Panc1 (cell line): Measurements from ENCODE around the gene POU2AF1. TPM values are rescaled to one million over a fixed set of nuclear protein-coding genes. Genes with fewer than 3 reads are reported as not detected.

Experiments used
- ATAC-seq: fragments of 200-7000 bp; cut with Tn5 transposase; 2 replicates; pipeline ENCODE4 v1.9.1; 2020; ENCODE audit warnings: mild to moderate bottlenecking, moderate library complexity
- BruUV-seq: library from RNA; stranded (reverse); fragments of 400-500 nt; replicated peaks from 2 replicates; lab custom pipeline; 2021; lab: Mats Ljungman, UMichigan
- CTCF ChIA-PET: fragments of 300-600 bp; sonication (Branson Sonifier 250); formaldehyde crosslinking; loops from one replicate; lab custom pipeline; 2022; ENCODE audit warnings: antibody characterized with exemption; lab: Charles Lee
- POLR2A ChIA-PET: fragments of 300-600 bp; sonication (Branson Sonifier 250); formaldehyde crosslinking; loops from one replicate; lab custom pipeline; 2022; ENCODE audit warnings: antibody characterized with exemption; lab: Charles Lee
- DNase-seq: peaks from one replicate; pipeline ENCODE4 v3.0.0-alpha.2; 2010; ENCODE audit warnings: low read depth, low spot score
- H3K27ac ChIP-seq: 2 replicates; pipeline ENCODE4 v1.5.1; 2011; ENCODE audit warnings: mild to moderate bottlenecking, low read length, inconsistent platforms
- H3K27me3 ChIP-seq: fragments of 200-500 bp; sonication (Bioruptor generic); 2 replicates; pipeline ENCODE4 v1.6.0; 2014; ENCODE audit warnings: low read length, inconsistent platforms; ENCODE audit not compliant: control insufficient read depth, insufficient read depth
- H3K36me3 ChIP-seq: fragments of 200-500 bp; sonication (Bioruptor generic); 2 replicates; pipeline ENCODE4 v1.5.1; 2014; ENCODE audit warnings: inconsistent platforms, mild to moderate bottlenecking, low read length, moderate library complexity; ENCODE audit not compliant: control insufficient read depth, insufficient read depth
- H3K4me1 ChIP-seq: 2 replicates; pipeline ENCODE4 v1.5.1; 2011; ENCODE audit warnings: inconsistent platforms, mild to moderate bottlenecking, low read length, moderate library complexity; ENCODE audit not compliant: control insufficient read depth, insufficient read depth
- H3K4me3 ChIP-seq, 2 experiments: 2 replicates each; pipeline ENCODE4 v1.5.1; 2011 to 2012; ENCODE audit warnings: low read depth in 2 of 2, low read length in 2 of 2, mild to moderate bottlenecking in 2 of 2, inconsistent platforms in 1 of 2, moderate library complexity in 1 of 2
- H3K9me3 ChIP-seq: fragments of 200-500 bp; sonication (Bioruptor generic); 2 replicates; pipeline ENCODE4 v1.5.1; 2014; ENCODE audit warnings: low read depth, mild to moderate bottlenecking, inconsistent platforms, low read length, moderate library complexity; ENCODE audit not compliant: control insufficient read depth, insufficient read depth
- POLR2AphosphoS5 ChIP-seq: IDR thresholded peaks from 2 replicates; pipeline ENCODE4 v1.6.1; 2012; ENCODE audit warnings: mild to moderate bottlenecking, low read depth, low read length, moderate library complexity
- SIN3A ChIP-seq: IDR thresholded peaks from 2 replicates; pipeline ENCODE4 v1.6.1; 2012; ENCODE audit warnings: low read depth, mild to moderate bottlenecking, low read length, moderate library complexity, borderline replicate concordance; ENCODE audit not compliant: insufficient read depth
- TCF7L2 ChIP-seq: IDR thresholded peaks from 2 replicates; pipeline ENCODE4 v1.6.1; 2011; ENCODE audit warnings: mild to moderate bottlenecking, low read depth, low read length, inconsistent platforms
- in situ Hi-C: cut with HindIII; loops from 2 replicates; pipeline ENCODE4 v1.10.0; 2016; ENCODE audit warnings: low sequenced_read_pairs, low pct_unique_long_range_greater_than_20kb
- intact Hi-C: fragments of 100-400 bp; cut with micrococcal nuclease; formaldehyde crosslinking; loops from one replicate; pipeline ENCODE4 v1.10.0; 2022; ENCODE audit not compliant: unreplicated experiment
- total RNA-seq: library from RNA; stranded (reverse); gene quantifications from one replicate; pipeline ENCODE4 v1.2.1, GENCODE V29; 2021; ENCODE audit not compliant: unreplicated experiment
- TF ChIP-seq, protein P1 (sequence below): fragments of 450-650 bp; IDR thresholded peaks from 2 replicates; pipeline ENCODE4 v1.5.1; 2017; ENCODE audit warnings: mild to moderate bottlenecking
- TF ChIP-seq, protein P2 (sequence below), 2 experiments: IDR thresholded peaks; 2 replicates each; pipeline ENCODE4 v1.6.1; 2011 to 2012; ENCODE audit warnings: low read depth in 2 of 2, control low read depth in 1 of 2, low read length in 1 of 2, mild to moderate bottlenecking in 1 of 2, moderate library complexity in 1 of 2; ENCODE audit not compliant: insufficient read depth in 1 of 2

Gene POU2AF1
- total RNA-seq, 1 experiment from 2014 or later, result 0.18 TPM

DNA sequence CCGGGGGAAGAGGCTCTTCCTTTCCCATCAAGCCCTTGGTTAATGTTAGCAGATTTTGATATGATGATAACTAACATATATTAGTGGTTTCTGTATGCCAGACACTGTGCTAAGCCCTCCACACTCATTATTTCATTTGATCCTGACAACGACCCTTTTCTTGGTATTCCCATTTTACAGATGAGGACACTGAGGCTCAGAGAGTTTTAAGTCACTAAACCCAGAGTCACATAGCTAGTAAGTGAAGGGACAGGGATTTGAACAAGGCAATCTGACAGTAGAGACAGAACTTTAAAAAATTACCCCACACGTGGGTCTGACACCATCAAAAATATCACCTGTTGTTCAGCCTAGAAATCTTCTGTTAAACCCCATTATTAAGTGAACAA lies 22.4 kb downstream of the POU2AF1 start:
- TF ChIP-seq SIN3A (no peak), POLR2AphosphoS5 (no peak), TCF7L2 (no peak)
- TF ChIP-seq, protein P1, sequence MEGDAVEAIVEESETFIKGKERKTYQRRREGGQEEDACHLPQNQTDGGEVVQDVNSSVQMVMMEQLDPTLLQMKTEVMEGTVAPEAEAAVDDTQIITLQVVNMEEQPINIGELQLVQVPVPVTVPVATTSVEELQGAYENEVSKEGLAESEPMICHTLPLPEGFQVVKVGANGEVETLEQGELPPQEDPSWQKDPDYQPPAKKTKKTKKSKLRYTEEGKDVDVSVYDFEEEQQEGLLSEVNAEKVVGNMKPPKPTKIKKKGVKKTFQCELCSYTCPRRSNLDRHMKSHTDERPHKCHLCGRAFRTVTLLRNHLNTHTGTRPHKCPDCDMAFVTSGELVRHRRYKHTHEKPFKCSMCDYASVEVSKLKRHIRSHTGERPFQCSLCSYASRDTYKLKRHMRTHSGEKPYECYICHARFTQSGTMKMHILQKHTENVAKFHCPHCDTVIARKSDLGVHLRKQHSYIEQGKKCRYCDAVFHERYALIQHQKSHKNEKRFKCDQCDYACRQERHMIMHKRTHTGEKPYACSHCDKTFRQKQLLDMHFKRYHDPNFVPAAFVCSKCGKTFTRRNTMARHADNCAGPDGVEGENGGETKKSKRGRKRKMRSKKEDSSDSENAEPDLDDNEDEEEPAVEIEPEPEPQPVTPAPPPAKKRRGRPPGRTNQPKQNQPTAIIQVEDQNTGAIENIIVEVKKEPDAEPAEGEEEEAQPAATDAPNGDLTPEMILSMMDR, result no peak
- TF ChIP-seq, protein P2, sequence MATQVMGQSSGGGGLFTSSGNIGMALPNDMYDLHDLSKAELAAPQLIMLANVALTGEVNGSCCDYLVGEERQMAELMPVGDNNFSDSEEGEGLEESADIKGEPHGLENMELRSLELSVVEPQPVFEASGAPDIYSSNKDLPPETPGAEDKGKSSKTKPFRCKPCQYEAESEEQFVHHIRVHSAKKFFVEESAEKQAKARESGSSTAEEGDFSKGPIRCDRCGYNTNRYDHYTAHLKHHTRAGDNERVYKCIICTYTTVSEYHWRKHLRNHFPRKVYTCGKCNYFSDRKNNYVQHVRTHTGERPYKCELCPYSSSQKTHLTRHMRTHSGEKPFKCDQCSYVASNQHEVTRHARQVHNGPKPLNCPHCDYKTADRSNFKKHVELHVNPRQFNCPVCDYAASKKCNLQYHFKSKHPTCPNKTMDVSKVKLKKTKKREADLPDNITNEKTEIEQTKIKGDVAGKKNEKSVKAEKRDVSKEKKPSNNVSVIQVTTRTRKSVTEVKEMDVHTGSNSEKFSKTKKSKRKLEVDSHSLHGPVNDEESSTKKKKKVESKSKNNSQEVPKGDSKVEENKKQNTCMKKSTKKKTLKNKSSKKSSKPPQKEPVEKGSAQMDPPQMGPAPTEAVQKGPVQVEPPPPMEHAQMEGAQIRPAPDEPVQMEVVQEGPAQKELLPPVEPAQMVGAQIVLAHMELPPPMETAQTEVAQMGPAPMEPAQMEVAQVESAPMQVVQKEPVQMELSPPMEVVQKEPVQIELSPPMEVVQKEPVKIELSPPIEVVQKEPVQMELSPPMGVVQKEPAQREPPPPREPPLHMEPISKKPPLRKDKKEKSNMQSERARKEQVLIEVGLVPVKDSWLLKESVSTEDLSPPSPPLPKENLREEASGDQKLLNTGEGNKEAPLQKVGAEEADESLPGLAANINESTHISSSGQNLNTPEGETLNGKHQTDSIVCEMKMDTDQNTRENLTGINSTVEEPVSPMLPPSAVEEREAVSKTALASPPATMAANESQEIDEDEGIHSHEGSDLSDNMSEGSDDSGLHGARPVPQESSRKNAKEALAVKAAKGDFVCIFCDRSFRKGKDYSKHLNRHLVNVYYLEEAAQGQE (IDR thresholded peaks at IDR 0.05; ENCODE audit: insufficient read depth in 1 of 2, low read depth in 2 of 2, low read length in 1 of 2), result no peak
- no peaks in the 10 kb centered on the region for H3K36me3 ChIP-seq
- BruUV-seq, result no TSS peak
- ChIA-PET CTCF (no interaction called here), POLR2A (no interaction called here)
- H3K4me3 ChIP-seq, result no peak overlapping the region
- in situ Hi-C loops, result no loop called here
- ATAC-seq (no peak), DNase-seq (no peak)
- 0 out of 2 replicates have a peak, but pooled peaks cover 3% of the 10 kb centered on the region for H3K27me3 ChIP-seq
- intact Hi-C loops, result no loop called here
- no peaks in the 10 kb centered on the region for H3K4me1 ChIP-seq
- no peak overlapping the region for H3K27ac ChIP-seq
- no peaks in the 10 kb centered on the region for H3K9me3 ChIP-seq

DNA sequence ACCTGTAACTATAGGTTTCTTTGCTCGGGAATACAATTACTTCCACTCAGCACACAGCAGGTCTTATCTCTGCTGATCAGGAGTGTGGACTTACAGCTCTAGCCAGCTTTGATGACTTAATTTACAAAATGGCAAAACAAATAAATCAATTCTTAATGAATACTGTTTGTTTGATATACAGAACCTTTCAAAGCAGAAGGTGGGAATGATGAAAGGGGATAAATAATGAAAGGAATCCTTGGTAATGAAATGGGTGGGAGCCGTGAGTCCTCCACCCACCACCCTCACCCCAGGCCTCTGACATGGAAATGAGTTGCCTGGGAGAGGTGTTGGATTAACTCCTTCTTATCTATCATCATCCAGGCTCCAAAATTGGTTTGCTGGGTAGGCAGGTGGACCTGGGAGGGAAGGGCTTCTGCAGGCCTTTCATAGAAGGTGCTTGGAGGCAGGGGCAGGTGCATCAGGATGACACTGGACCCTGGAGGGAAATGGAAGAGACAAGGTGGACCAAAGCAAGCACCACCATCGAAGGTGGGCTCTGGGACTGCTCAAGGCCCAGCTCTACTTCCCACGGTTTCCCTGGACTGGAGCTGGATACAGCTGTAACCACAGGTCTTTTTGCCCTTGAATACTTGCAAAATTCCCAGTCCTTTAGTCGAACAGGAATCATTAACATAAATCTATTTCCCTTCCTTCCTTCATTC lies 23.0 kb downstream of the POU2AF1 start:
- in situ Hi-C loops (no loop called here), intact Hi-C loops (no loop called here)
- DNase-seq (no peak), ATAC-seq (no peak)
- TF ChIP-seq SIN3A (no peak), POLR2AphosphoS5 (no peak)
- TF ChIP-seq, protein P2 (IDR thresholded peaks at IDR 0.05; ENCODE audit: insufficient read depth in 1 of 2, low read depth in 2 of 2, low read length in 1 of 2), result no peak
- TF ChIP-seq, protein P1, result no peak
- Histone ChIP-seq H3K27me3 (0 out of 2 replicates have a peak, but pooled peaks cover 3% of the 10 kb centered on the region), H3K4me3 (no peak overlapping the region), H3K9me3 (no peaks in the 10 kb centered on the region), H3K36me3 (no peaks in the 10 kb centered on the region), H3K4me1 (no peaks in the 10 kb centered on the region), H3K27ac (no peak overlapping the region)
- POLR2A ChIA-PET, result no interaction called here
- CTCF ChIA-PET, result no interaction called here
- BruUV-seq, result no TSS peak
